ENCODE results near the gene MACROH2A1.

Gene MACROH2A1

GRCh38 chr5:135382981-135383380 lies 16.1 kb downstream of the MACROH2A1 start:
- Histone ChIP-seq H3K27ac (ENCODE audit: low read length) (no peak overlapping the region), H3K4me3 (ENCODE audit: low read length) (no peak overlapping the region), H3K27me3 (ENCODE audit: low read depth, low read length) (no peaks in the 10 kb centered on the region), H3K9ac (ENCODE audit: low read length) (no peak overlapping the region), H4K20me1 (ENCODE audit: insufficient read depth, low read length) (peaks cover 54% of the 10 kb centered on the region), H3K4me1 (ENCODE audit: low read length) (peaks cover 9% of the 10 kb centered on the region), H3K36me3 (replicated peaks; ENCODE audit: low read depth, low read length) (peaks cover 58% of the 10 kb centered on the region), H3K79me2 (ENCODE audit: low read length) (peaks cover 56% of the 10 kb centered on the region), H3K9me3 (ENCODE audit: insufficient read depth, low read length) (no peaks in the 10 kb centered on the region), H3K4me2 (ENCODE audit: low read length) (no peak overlapping the region), H2AFZ (ENCODE audit: low read depth, low read length) (no peak overlapping the region)
- TF ChIP-seq EZH2phosphoT487 (IDR thresholded peaks at IDR 0.05; ENCODE audit: low read depth) (no peak), CTCF (IDR thresholded peaks at IDR 0.05; ENCODE audit: low read depth, low read length) (no peak)

GRCh38 chr5:135382106-135382790 lies 16.8 kb downstream of the MACROH2A1 start:
- Histone ChIP-seq H3K36me3 (replicated peaks; ENCODE audit: low read depth, low read length) (peaks cover 54% of the 10 kb centered on the region), H4K20me1 (ENCODE audit: insufficient read depth, low read length) (peaks cover 56% of the 10 kb centered on the region), H3K79me2 (ENCODE audit: low read length) (peaks cover 54% of the 10 kb centered on the region), H3K4me1 (ENCODE audit: low read length) (peaks cover 16% of the 10 kb centered on the region), H3K9me3 (ENCODE audit: insufficient read depth, low read length) (no peaks in the 10 kb centered on the region), H3K27me3 (ENCODE audit: low read depth, low read length) (no peaks in the 10 kb centered on the region), H3K27ac (ENCODE audit: low read length) (no peak overlapping the region), H3K4me2 (ENCODE audit: low read length) (no peak overlapping the region), H2AFZ (ENCODE audit: low read depth, low read length) (no peak overlapping the region), H3K9ac (ENCODE audit: low read length) (no peak overlapping the region), H3K4me3 (ENCODE audit: low read length) (no peak overlapping the region)
- no peak for TF ChIP-seq CTCF (IDR thresholded peaks at IDR 0.05; ENCODE audit: low read depth, low read length)
- no peak for TF ChIP-seq EZH2phosphoT487 (IDR thresholded peaks at IDR 0.05; ENCODE audit: low read depth)

GRCh38 chr5:135379046-135379654 lies 19.9 kb downstream of the MACROH2A1 start:
- H3K4me2 ChIP-seq (ENCODE audit: low read length): no peak overlapping the region
- no peak for TF ChIP-seq EZH2phosphoT487 (IDR thresholded peaks at IDR 0.05; ENCODE audit: low read depth)
- TF ChIP-seq CTCF (IDR thresholded peaks at IDR 0.05; ENCODE audit: low read depth, low read length): no peak

GRCh38 chr5:135377751-135378680 lies 21.0 kb downstream of the MACROH2A1 start:
- Histone ChIP-seq H4K20me1 (ENCODE audit: insufficient read depth, low read length) (peaks cover 63% of the 10 kb centered on the region), H3K9me3 (ENCODE audit: insufficient read depth, low read length) (no peaks in the 10 kb centered on the region), H3K4me1 (ENCODE audit: low read length) (peaks cover 22% of the 10 kb centered on the region), H3K27me3 (ENCODE audit: low read depth, low read length) (no peaks in the 10 kb centered on the region), H3K9ac (ENCODE audit: low read length) (no peak overlapping the region), H3K4me3 (ENCODE audit: low read length) (0 out of 2 replicates have a peak overlapping the region, but pooled peaks have one; percentile 32), H2AFZ (ENCODE audit: low read depth, low read length) (no peak overlapping the region), H3K27ac (ENCODE audit: low read length) (no peak overlapping the region), H3K79me2 (ENCODE audit: low read length) (peaks cover 62% of the 10 kb centered on the region), H3K36me3 (replicated peaks; ENCODE audit: low read depth, low read length) (peaks cover 52% of the 10 kb centered on the region), H3K4me2 (ENCODE audit: low read length) (peak overlapping the region; percentile 50)
- TF ChIP-seq CTCF (IDR thresholded peaks at IDR 0.05; ENCODE audit: low read depth, low read length) (no peak), EZH2phosphoT487 (IDR thresholded peaks at IDR 0.05; ENCODE audit: low read depth) (no peak)

More at GRCh38 chr5:135379046-135379654, 19.9 kb downstream of the MACROH2A1 start:
- Histone ChIP-seq H3K27me3 (ENCODE audit: low read depth, low read length) (no peaks in the 10 kb centered on the region), H3K4me3 (ENCODE audit: low read length) (no peak overlapping the region), H3K4me1 (ENCODE audit: low read length) (peaks cover 22% of the 10 kb centered on the region), H3K27ac (ENCODE audit: low read length) (no peak overlapping the region), H3K9me3 (ENCODE audit: insufficient read depth, low read length) (no peaks in the 10 kb centered on the region), H3K79me2 (ENCODE audit: low read length) (peaks cover 55% of the 10 kb centered on the region), H4K20me1 (ENCODE audit: insufficient read depth, low read length) (peaks cover 61% of the 10 kb centered on the region), H3K36me3 (replicated peaks; ENCODE audit: low read depth, low read length) (peaks cover 59% of the 10 kb centered on the region), H3K9ac (ENCODE audit: low read length) (no peak overlapping the region), H2AFZ (ENCODE audit: low read depth, low read length) (no peak overlapping the region)

All from OCI-LY3 (cell line).